Upper lobe of left lung (tissue), 6 donors: ENCODE data around the gene SNED1. TPM values are rescaled to one million over a fixed set of nuclear protein-coding genes. Genes with fewer than 3 reads are reported as not detected.
"Not testable (repeated sequence)": the region's sequence is repeated elsewhere in the genome, so short reads cannot be mapped to it uniquely, and the experiment has no call there.

Source experiments
- ATAC-seq, 2 donors: fragments of 200-7000 bp; cut with Tn5 transposase; one replicate each; pipeline ENCODE4 v1.9.1; 2022; ENCODE audit warnings: mild to moderate bottlenecking in 2 of 2, moderate library complexity in 2 of 2; ENCODE audit not compliant: low FRiP score in 2 of 2
- DNase-seq, 2 donors: peaks; one replicate each; pipeline ENCODE4 v3.0.0-alpha.2; 2019 to 2020
- H3K27ac ChIP-seq, 4 donors: fragments of 200-600 bp; sonication (generic); one replicate each; pipeline ENCODE4 v1.5.1; 2016 to 2019
- H3K27me3 ChIP-seq, 4 donors: fragments of 200-600 bp; sonication (generic); one replicate each; pipeline ENCODE4 v1.5.1; 2017 to 2019
- H3K36me3 ChIP-seq, 4 donors: fragments of 200-600 bp; sonication (generic); one replicate each; pipeline ENCODE4 v1.5.1; 2016 to 2019
- H3K4me1 ChIP-seq, 4 donors: fragments of 200-600 bp; sonication (generic); one replicate each; pipeline ENCODE4 v1.5.1; 2018 to 2019
- H3K4me3 ChIP-seq, 4 donors: fragments of 200-600 bp; sonication (generic); one replicate each; pipeline ENCODE4 v1.5.1; 2017 to 2019; ENCODE audit warnings: mild to moderate bottlenecking in 2 of 4, moderate library complexity in 1 of 4
- H3K9me3 ChIP-seq, 4 donors: fragments of 200-600 bp; sonication (generic); one replicate each; pipeline ENCODE4 v1.5.1; 2018 to 2019
- CTCF ChIP-seq, 6 experiments: fragments of 450-650 bp in 4 of 6; fragments of 200-600 bp in 2 of 6; sonication (generic) in 2 of 6; IDR thresholded peaks; one replicate each; pipeline ENCODE4 v1.5.1; 2016 to 2019; ENCODE audit warnings: antibody characterized with exemption in 6 of 6
- EP300 ChIP-seq, 4 donors: sonication (generic); formaldehyde crosslinking; IDR thresholded peaks; one replicate each; pipeline ENCODE4 v1.5.1; 2017; ENCODE audit warnings: antibody characterized with exemption in 4 of 4, control low read depth in 2 of 4
- POLR2A ChIP-seq, 4 donors: fragments of 450-650 bp; IDR thresholded peaks; one replicate each; pipeline ENCODE4 v1.5.1; 2016 to 2017; ENCODE audit warnings: antibody characterized with exemption in 4 of 4, mild to moderate bottlenecking in 2 of 4
- POLR2AphosphoS5 ChIP-seq, 2 donors: sonication (generic); formaldehyde crosslinking; IDR thresholded peaks; one replicate each; pipeline ENCODE4 v1.5.1; 2017; ENCODE audit warnings: antibody characterized with exemption in 2 of 2
- WGBS, 2 donors: methylation state at CpG; one replicate each; pipeline ENCODE4 v1.1.5; 2017 to 2018; 5-methylcytosine and 5-hydroxymethylcytosine counted together
- total RNA-seq, 6 donors: library from RNA; depleted of rRNA in 4 of 6; stranded (reverse); fragments of >200 nt in 4 of 6; gene quantifications; one replicate each; pipeline versions ENCODE4 v1.1.0 to v1.2.1, GENCODE V29; 2016 to 2021
- donor health status: DM: no; HTN: no; CAD: no; lungs with moderate emphysema.
- donor health status: DM: no; HTN: yes; CAD: no; lungs with severe emphysema.

The SNED1 gene
- total RNA-seq, 6 donors from 2014 or later: 26.0 to 189 (median 38.9) TPM

GRCh38 chr2:241092677-241093076 is 94.3 kb downstream of the SNED1 start:
- Histone ChIP-seq H3K4me3 (no peak overlapping the region), H3K27ac (peak overlapping the region in 2 of 4 donors; percentile 13 to 37), H3K4me1 (peaks cover 15 to 42% (median 23%) of the 10 kb centered on the region in 4 donors), H3K9me3 (no peaks in the 10 kb centered on the region), H3K36me3 (peaks cover 15 to 96% (median 74%) of the 10 kb centered on the region in 4 donors), H3K27me3 (no peaks in the 10 kb centered on the region)
- WGBS, 2 donors: 76 to 81% methylated on average over 8 of the region's 8 CpGs
- DNase-seq (peak in 1 of 2 donors; percentile 54), ATAC-seq (no peak)
- TF ChIP-seq POLR2A (IDR thresholded peaks at IDR 0.05): no peak
- no peak for TF ChIP-seq POLR2AphosphoS5 (IDR thresholded peaks at IDR 0.05)
- TF ChIP-seq CTCF (IDR thresholded peaks at IDR 0.05): no peak
- TF ChIP-seq EP300 (IDR thresholded peaks at IDR 0.05): no peak

DNA sequence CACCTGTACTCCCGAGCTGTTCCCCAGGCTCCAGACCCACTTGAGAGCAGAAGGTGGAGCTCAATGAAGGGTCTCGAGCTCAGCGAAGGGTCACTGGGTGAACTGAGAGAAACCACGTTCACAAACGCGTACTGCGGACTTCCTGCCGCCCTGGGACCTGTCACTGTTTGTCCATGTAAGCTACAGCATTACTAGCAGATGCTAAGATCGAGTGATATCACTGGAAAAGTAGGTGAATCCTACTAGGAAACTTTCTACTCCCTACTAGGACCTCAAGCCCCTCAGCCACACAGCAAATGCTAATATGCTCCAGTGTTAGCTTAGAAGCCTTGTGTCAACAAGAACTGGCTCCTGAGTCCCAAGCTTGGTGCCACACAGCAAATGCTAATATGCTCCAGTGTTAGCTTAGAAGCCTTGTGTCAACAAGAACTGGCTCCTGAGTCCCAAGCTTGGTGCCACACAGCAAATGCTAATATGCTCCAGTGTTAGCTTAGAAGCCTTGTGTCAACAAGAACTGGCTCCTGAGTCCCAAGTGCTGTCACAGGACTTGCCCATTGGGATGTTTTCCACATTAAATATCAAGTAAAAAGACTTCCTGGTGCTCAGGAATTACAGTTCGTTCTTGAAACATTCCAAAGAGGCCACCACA is 94.8 kb downstream of the SNED1 start:
- H3K36me3 ChIP-seq: peaks cover 15 to 96% (median 70%) of the 10 kb centered on the region in 4 donors
- ATAC-seq: peak in 1 of 2 donors; percentile 27
- peaks cover 15 to 40% (median 23%) of the 10 kb centered on the region in 4 donors for H3K4me1 ChIP-seq
- not testable (repeated sequence) for DNase-seq, H3K27me3 ChIP-seq, H3K9me3 ChIP-seq, H3K4me3 ChIP-seq
- peak overlapping the region in 2 of 4 donors; percentile 13 to 37 for H3K27ac ChIP-seq
- 60 to 76% methylated on average over 10 of the region's 10 CpGs for WGBS, 2 donors

- H3K36me3 ChIP-seq: peaks cover 15 to 96% (median 65%) of the 10 kb centered on the region in 4 donors
- no peak overlapping the region for H3K4me3 ChIP-seq
- H3K4me1 ChIP-seq: peaks cover 15 to 37% (median 22%) of the 10 kb centered on the region in 4 donors
- no peak for DNase-seq
- ATAC-seq: no peak
- no peaks in the 10 kb centered on the region for H3K27me3 ChIP-seq
- H3K9me3 ChIP-seq: no peaks in the 10 kb centered on the region
- peak overlapping the region in 1 of 4 donors; percentile 37 for H3K27ac ChIP-seq
- TF ChIP-seq POLR2AphosphoS5 (IDR thresholded peaks at IDR 0.05) (no peak), EP300 (IDR thresholded peaks at IDR 0.05) (no peak), CTCF (IDR thresholded peaks at IDR 0.05) (no peak), POLR2A (IDR thresholded peaks at IDR 0.05) (no peak)
- WGBS, 2 donors: 92 to 95% methylated on average over 7 of the region's 7 CpGs
Observed at GRCh38 chr2:241094172-241094571, 95.8 kb downstream of the SNED1 start.

- peaks cover 15 to 37% (median 24%) of the 10 kb centered on the region in 4 donors for H3K4me1 ChIP-seq
- DNase-seq (no peak), ATAC-seq (no peak)
- H3K36me3 ChIP-seq: peaks cover 15 to 97% (median 66%) of the 10 kb centered on the region in 4 donors
- 60 to 86% methylated on average over 4 to 6 of the region's 6 CpGs for WGBS, 2 donors
- no peak overlapping the region for H3K4me3 ChIP-seq
- peak overlapping the region in 2 of 4 donors; percentile 45 to 72 for H3K27ac ChIP-seq
- TF ChIP-seq POLR2A (IDR thresholded peaks at IDR 0.05) (no peak), EP300 (IDR thresholded peaks at IDR 0.05) (no peak), POLR2AphosphoS5 (IDR thresholded peaks at IDR 0.05) (no peak)
- no peaks in the 10 kb centered on the region for H3K9me3 ChIP-seq
- H3K27me3 ChIP-seq: no peaks in the 10 kb centered on the region
Observed at GRCh38 chr2:241094924-241095420, 96.6 kb downstream of the SNED1 start.

- no peak for ATAC-seq
- Histone ChIP-seq H3K9me3 (no peaks in the 10 kb centered on the region), H3K27me3 (no peaks in the 10 kb centered on the region), H3K27ac (peak overlapping the region in 1 of 4 donors; percentile 72), H3K4me3 (no peak overlapping the region), H3K4me1 (peaks cover 18 to 42% (median 30%) of the 10 kb centered on the region in 4 donors), H3K36me3 (peaks cover 15 to 90% (median 66%) of the 10 kb centered on the region in 4 donors)
- WGBS, 2 donors: 77 to 82% methylated on average over 14 of the region's 14 CpGs
- TF ChIP-seq EP300 (IDR thresholded peaks at IDR 0.05): no peak
- TF ChIP-seq POLR2A (IDR thresholded peaks at IDR 0.05): no peak
- TF ChIP-seq POLR2AphosphoS5 (IDR thresholded peaks at IDR 0.05): no peak
- TF ChIP-seq CTCF (IDR thresholded peaks at IDR 0.05): no peak
- no peak for DNase-seq
Observed at GRCh38 chr2:241095594-241096290, 97.3 kb downstream of the SNED1 start.
